Left cardiac atrium (tissue), 4 donors: ENCODE results near the gene GPN3. TPM values are rescaled to one million over a fixed set of nuclear protein-coding genes. Genes with fewer than 3 reads are reported as not detected.
A peak's percentile ranks its signal among the peaks of the same experiment; 100 is the strongest.
"Not testable (repeated sequence)": the region's sequence is repeated elsewhere in the genome, so short reads cannot be mapped to it uniquely, and the experiment has no call there.

Experiments
- ATAC-seq, 2 donors: fragments of 200-7000 bp; cut with Tn5 transposase; one replicate each; pipeline ENCODE4 v1.9.1; 2020; ENCODE audit warnings: mild to moderate bottlenecking in 2 of 2, moderate library complexity in 2 of 2
- DNase-seq: peaks from one replicate; pipeline ENCODE4 v3.0.0-alpha.2; 2020
- intact Hi-C, 2 donors: fragments of 100-400 bp; cut with DNase I; formaldehyde crosslinking; loops; one replicate each; pipeline versions ENCODE4 v1.14.1 to v1.15.1; 2022 to 2023
- long read RNA-seq: library from polyadenylated mRNA; unstranded; transcript quantifications from one replicate; pipeline ENCODE4 v2.0.0, GENCODE V29; 2021
- total RNA-seq, 2 donors: library from RNA; stranded (reverse); fragmentation: NEBNext Ultra II Directional; extraction: Animal tissue kit (Norgen Biotek cat#: 25700); gene quantifications; one replicate each; pipeline ENCODE4 v1.2.1, GENCODE V29; 2021
- donor health status: DM: no; HTN: yes; CAD: no.
- donor health status: DM: no; HTN: yes; CAD: no; lungs with severe emphysema.
- donor health status: DM: yes; HTN: yes; CAD: no.
- donor health status: Dilated cardiomyopathy.

The GPN3 gene
- 10 to 100 TPM; 24.2 to 32.3 TPM for total RNA-seq
- long read RNA-seq, transcript GPN3-201 (8 exons, 1,468 nt), result major isoform, 23 of 26 reads
- long read RNA-seq, partial matches to known transcripts, result 0 of 26 reads
- long read RNA-seq, other reads (novel, unspliced or antisense), result 3 of 26 reads

GRCh38 chr12:110468214-110469048 lies at the start of gene GPN3, which contains the start of gene FAM216A:
Gene GPN3, minus strand, starts transcription at chr12:110468257. Its CDS starts 54 bp downstream, at chr12:110468203.
Gene FAM216A, plus strand, starts transcription at chr12:110468845. Its CDS starts 31 bp downstream, at chr12:110468876.
- ATAC-seq, result peak; percentile 96
- intact Hi-C loops, result no loop called here
- peak; percentile 96 for DNase-seq

- intact Hi-C loops, result no loop called here
- no peak for DNase-seq
- ATAC-seq, result no peak
Observed at GRCh38 chr12:110516995-110517394, 48.9 kb upstream of the GPN3 start.

- intact Hi-C loops, result loop anchor here in 1 of 2 donors (5.0 kb wide), 1 partner anchor 88 kb away; no protein-coding TSS in a partner anchor
- ATAC-seq (no peak), DNase-seq (no peak)
Observed at GRCh38 chr12:110514363-110514762, 46.3 kb upstream of the GPN3 start.

GRCh38 chr12:110513842-110514241 lies 45.8 kb upstream of the GPN3 start:
- intact Hi-C loops, result loop anchor here in 1 of 2 donors (5.0 kb wide), 1 partner anchor 88 kb away; no protein-coding TSS in a partner anchor
- no peak for DNase-seq
- ATAC-seq, result no peak

- no peak for ATAC-seq
- DNase-seq, result no peak
- intact Hi-C loops, result no loop called here
Observed at GRCh38 chr12:110508071-110508586, 40.1 kb upstream of the GPN3 start.

GRCh38 chr12:110505332-110505731 lies 37.3 kb upstream of the GPN3 start:
- no peak for ATAC-seq
- DNase-seq, result no peak
- intact Hi-C loops, result no loop called here

GRCh38 chr12:110503432-110503831 lies 35.4 kb upstream of the GPN3 start:
- DNase-seq (no peak), ATAC-seq (no peak)
- intact Hi-C loops, result loop anchor here in 1 of 2 donors (5.0 kb wide), 1 partner anchor 384 kb away; no protein-coding TSS in a partner anchor

- ATAC-seq, result peak; percentile 98 to 99
- intact Hi-C loops, result loop anchor here in 1 of 2 donors (5.0 kb wide), 1 partner anchor 385 kb away; no protein-coding TSS in a partner anchor
- peak; percentile 99 for DNase-seq
Observed at GRCh38 chr12:110501752-110502738, 34.0 kb upstream of the GPN3 start, which contains the start of the genes RAD9B and VPS29. Gene RAD9B, plus strand, starts transcription at chr12:110502331. Its CDS starts 7 bp downstream, at chr12:110502338. Gene VPS29, minus strand, starts transcription at chr12:110502111. Its CDS starts 60 bp downstream, at chr12:110502051.

GRCh38 chr12:110501399-110501751 lies 33.3 kb upstream of the GPN3 start:
- intact Hi-C loops, result loop anchor here in 1 of 2 donors (5.0 kb wide), 1 partner anchor 386 kb away; no protein-coding TSS in a partner anchor
- ATAC-seq (peak; percentile 24 to 55), DNase-seq (peak; percentile 38)

GRCh38 chr12:110498984-110499706 lies 31.1 kb upstream of the GPN3 start:
- DNase-seq (no peak), ATAC-seq (no peak)
- intact Hi-C loops, result no loop called here

- DNase-seq (no peak), ATAC-seq (no peak)
- intact Hi-C loops, result no loop called here
Observed at GRCh38 chr12:110475426-110475825, 7.4 kb upstream of the GPN3 start.

GRCh38 chr12:110467847-110468213 lies 227 bp downstream of the GPN3 start:
- DNase-seq (no peak), ATAC-seq (no peak)
- intact Hi-C loops, result no loop called here

- no peak for ATAC-seq
- intact Hi-C loops, result no loop called here
Observed at GRCh38 chr12:110466791-110467190, 1.3 kb downstream of the GPN3 start.

GRCh38 chr12:110465765-110466164 lies 2.3 kb downstream of the GPN3 start:
- DNase-seq, intact Hi-C loops, ATAC-seq: not testable (repeated sequence)

More at GRCh38 chr12:110466791-110467190, 1.3 kb downstream of the GPN3 start:
- DNase-seq, result no peak

- intact Hi-C loops, result no loop called here
- DNase-seq, result no peak
- ATAC-seq, result no peak
Observed at GRCh38 chr12:110465024-110465423, 3.0 kb downstream of the GPN3 start.

- DNase-seq, intact Hi-C loops, ATAC-seq: not testable (repeated sequence)
Observed at GRCh38 chr12:110461189-110461588, 6.9 kb downstream of the GPN3 start.

GRCh38 chr12:110458756-110459155 lies 9.3 kb downstream of the GPN3 start:
- ATAC-seq (no peak), DNase-seq (no peak)
- intact Hi-C loops, result no loop called here
